ENCODE data around the gene TAF4B. TPM values are rescaled to one million over a fixed set of nuclear protein-coding genes. Genes with fewer than 3 reads are reported as not detected.

TAF4B gene
- total and polyA plus RNA-seq, 9 of the 15 experiments (the other 6 are each of a cell fraction or from before 2014, with no cell fraction given) = 4.5 to 25.3 (median 20.5) TPM

DNA sequence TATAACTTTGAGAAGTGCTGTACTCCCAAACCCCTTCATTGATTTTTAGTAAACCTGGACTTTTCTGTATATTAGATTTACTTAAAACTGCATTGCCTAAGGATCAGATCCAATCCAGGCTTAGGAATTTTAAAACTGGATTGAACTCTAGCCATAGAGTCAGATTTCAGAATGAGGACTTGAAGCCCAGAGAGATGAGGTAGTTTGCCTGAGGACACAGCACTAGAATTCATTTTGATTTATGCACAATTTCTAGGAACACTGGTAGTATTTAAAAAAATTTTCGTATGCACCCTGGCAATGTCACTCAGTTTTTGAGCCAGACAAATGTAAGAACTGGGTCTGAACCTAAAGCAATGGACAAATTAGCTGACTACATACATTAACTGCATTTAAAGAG is 177.2 kb downstream of the TAF4B start:
- in situ Hi-C loops (cut with MboI) = no loop called here
- intact Hi-C loops (cut with micrococcal nuclease) = loop anchor here (10.0 kb wide), 1 partner anchor 241 kb away; no protein-coding TSS in a partner anchor
- Histone ChIP-seq H3K4me1 (replicated peaks in 1 of 2; ENCODE audit: control insufficient read depth in 2 of 2, insufficient read depth in 2 of 2, low read length in 2 of 2) (peaks cover 0 to 3% of the 10 kb centered on the region in 2 experiments; a peak in 1 of 5 replicates), H3K27ac (ENCODE audit: extremely low read depth, low read depth, low read length) (no peak overlapping the region), H3K79me2 (ENCODE audit: control insufficient read depth, insufficient read depth, low read length) (no peaks in the 10 kb centered on the region), H3K27me3 (ENCODE audit: control insufficient read depth in 2 of 2, insufficient read depth in 2 of 2, low read length in 2 of 2) (peaks cover 16 to 21% of the 10 kb centered on the region in 2 experiments; a peak in 4 of 5 replicates), H2AFZ (ENCODE audit: low read depth, low read length) (no peak overlapping the region), H3K4me2 (ENCODE audit: insufficient read depth, low read length) (no peak overlapping the region), H3K9me1 (ENCODE audit: control insufficient read depth, insufficient read depth, low read length) (no peaks in the 10 kb centered on the region), H3K4me3 (no peak overlapping the region), H4K20me1 (replicated peaks; ENCODE audit: control insufficient read depth, insufficient read depth, low read length) (no peaks in the 10 kb centered on the region), H3K36me3 (ENCODE audit: control insufficient read depth, insufficient read depth, low read length) (no peaks in the 10 kb centered on the region), H3K9me3 (replicated peaks; ENCODE audit: control insufficient read depth, insufficient read depth, low read depth, low read length) (no peaks in the 10 kb centered on the region), H3K9ac (ENCODE audit: insufficient read depth in 1 of 2, low read depth in 2 of 2, low read length in 2 of 2) (no peak overlapping the region)
- TF ChIP-seq ZNF707 (CRISPR knock-in tag; conservative IDR thresholded peaks at IDR 0.05) (no peak), FOXK1 (CRISPR knock-in tag; IDR thresholded peaks at IDR 0.05; ENCODE audit: borderline replicate concordance) (no peak), TRIM28 (IDR thresholded peaks at IDR 0.05) (no peak), U2AF2 (optimal IDR thresholded peaks at IDR 0.05; ENCODE audit: low read depth, low read length) (no peak), NCOA2 (IDR thresholded peaks at IDR 0.05; ENCODE audit: partially characterized antibody in 2 of 2) (no peak), CBX5 (IDR thresholded peaks at IDR 0.05; ENCODE audit: borderline replicate concordance, low read depth) (no peak), ZSCAN29 (IDR thresholded peaks at IDR 0.05) (no peak), RBM22 (IDR thresholded peaks at IDR 0.05; ENCODE audit: low read depth, low read length, poor library complexity, severe bottlenecking) (no peak), DDX20 (tag; IDR thresholded peaks at IDR 0.05; ENCODE audit: low read depth) (no peak), ILK (tag; IDR thresholded peaks at IDR 0.05; ENCODE audit: borderline replicate concordance, low read depth) (no peak)
- TF ChIP-seq, protein P1, sequence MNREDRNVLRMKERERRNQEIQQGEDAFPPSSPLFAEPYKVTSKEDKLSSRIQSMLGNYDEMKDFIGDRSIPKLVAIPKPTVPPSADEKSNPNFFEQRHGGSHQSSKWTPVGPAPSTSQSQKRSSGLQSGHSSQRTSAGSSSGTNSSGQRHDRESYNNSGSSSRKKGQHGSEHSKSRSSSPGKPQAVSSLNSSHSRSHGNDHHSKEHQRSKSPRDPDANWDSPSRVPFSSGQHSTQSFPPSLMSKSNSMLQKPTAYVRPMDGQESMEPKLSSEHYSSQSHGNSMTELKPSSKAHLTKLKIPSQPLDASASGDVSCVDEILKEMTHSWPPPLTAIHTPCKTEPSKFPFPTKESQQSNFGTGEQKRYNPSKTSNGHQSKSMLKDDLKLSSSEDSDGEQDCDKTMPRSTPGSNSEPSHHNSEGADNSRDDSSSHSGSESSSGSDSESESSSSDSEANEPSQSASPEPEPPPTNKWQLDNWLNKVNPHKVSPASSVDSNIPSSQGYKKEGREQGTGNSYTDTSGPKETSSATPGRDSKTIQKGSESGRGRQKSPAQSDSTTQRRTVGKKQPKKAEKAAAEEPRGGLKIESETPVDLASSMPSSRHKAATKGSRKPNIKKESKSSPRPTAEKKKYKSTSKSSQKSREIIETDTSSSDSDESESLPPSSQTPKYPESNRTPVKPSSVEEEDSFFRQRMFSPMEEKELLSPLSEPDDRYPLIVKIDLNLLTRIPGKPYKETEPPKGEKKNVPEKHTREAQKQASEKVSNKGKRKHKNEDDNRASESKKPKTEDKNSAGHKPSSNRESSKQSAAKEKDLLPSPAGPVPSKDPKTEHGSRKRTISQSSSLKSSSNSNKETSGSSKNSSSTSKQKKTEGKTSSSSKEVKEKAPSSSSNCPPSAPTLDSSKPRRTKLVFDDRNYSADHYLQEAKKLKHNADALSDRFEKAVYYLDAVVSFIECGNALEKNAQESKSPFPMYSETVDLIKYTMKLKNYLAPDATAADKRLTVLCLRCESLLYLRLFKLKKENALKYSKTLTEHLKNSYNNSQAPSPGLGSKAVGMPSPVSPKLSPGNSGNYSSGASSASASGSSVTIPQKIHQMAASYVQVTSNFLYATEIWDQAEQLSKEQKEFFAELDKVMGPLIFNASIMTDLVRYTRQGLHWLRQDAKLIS (CRISPR knock-in tag; IDR thresholded peaks at IDR 0.05) = no peak
- DNase-seq (ENCODE audit: extremely low read depth in 1 of 4, low spot score in 3 of 4) (no peak), ATAC-seq (no peak), FAIRE-seq (no peak)
- BruUV-seq (replicated peaks) = no TSS peak
- POLR2A ChIA-PET = interaction anchor here (1.1 kb wide), 1 partner anchor 13 kb away, joined by 4 read pairs; no protein-coding TSS in a partner anchor
- CTCF ChIA-PET (ENCODE audit: low intra/inter-chr PET ratio) = no interaction called here
- WGBS (ENCODE audit: insufficient coverage, low coverage, missing lambda C conversion rate) = 0% methylated on average over 1 of the region's 1 CpG
